Neural progenitor cell (in vitro differentiated cells): Measurements from ENCODE around the gene LRBA. TPM values are rescaled to one million over a fixed set of nuclear protein-coding genes. Genes with fewer than 3 reads are reported as not detected.

ENCODE experiments used
- DNase-seq: peaks from one replicate; pipeline ENCODE4 v3.0.0-alpha.2; 2016; ENCODE audit warnings: low spot score
- H2AFZ ChIP-seq: fragments of 200-600 bp; sonication (generic); replicated peaks from 2 replicates; pipeline ENCODE4 v1.6.1; 2016; ENCODE audit warnings: antibody characterized with exemption
- H3F3A ChIP-seq: fragments of 200-600 bp; sonication (generic); 2 replicates; pipeline ENCODE4 v1.6.1; 2016; ENCODE audit warnings: antibody characterized with exemption, low read depth
- H3K27ac ChIP-seq: fragments of 200-600 bp; sonication (generic); 2 replicates; pipeline ENCODE4 v1.5.1; 2016; ENCODE audit warnings: mild to moderate bottlenecking
- H3K27me3 ChIP-seq: fragments of 200-600 bp; sonication (generic); 2 replicates; pipeline ENCODE4 v1.6.1; 2016; ENCODE audit warnings: mild to moderate bottlenecking, moderate library complexity
- H3K36me3 ChIP-seq: fragments of 200-600 bp; sonication (generic); 2 replicates; pipeline ENCODE4 v1.5.1; 2016
- H3K4me1 ChIP-seq: fragments of 200-600 bp; sonication (generic); 2 replicates; pipeline ENCODE4 v1.6.1; 2016; ENCODE audit warnings: mixed run types
- H3K4me2 ChIP-seq: fragments of 200-600 bp; sonication (generic); 2 replicates; pipeline ENCODE4 v1.6.1; 2016
- H3K4me3 ChIP-seq: fragments of 200-600 bp; sonication (generic); 2 replicates; pipeline ENCODE4 v1.5.1; 2016
- H3K79me2 ChIP-seq: fragments of 200-600 bp; sonication (generic); 2 replicates; pipeline ENCODE4 v1.6.1; 2016; ENCODE audit warnings: low read depth
- H3K9ac ChIP-seq: fragments of 200-600 bp; sonication (generic); 2 replicates; pipeline ENCODE4 v1.6.1; 2016
- H3K9me3 ChIP-seq: fragments of 200-600 bp; sonication (generic); 2 replicates; pipeline ENCODE4 v1.5.1; 2016; ENCODE audit warnings: low read depth
- H4K20me1 ChIP-seq: fragments of 200-600 bp; sonication (generic); 2 replicates; pipeline ENCODE4 v1.6.1; 2016; ENCODE audit warnings: low read depth
- H3K27ac Mint-ChIP-seq: 3 replicates; pipeline ENCODE4 v1.8.0; 2021; ENCODE audit warnings: mixed read lengths
- H3K27me3 Mint-ChIP-seq: 2 replicates; pipeline ENCODE4 v1.8.0; 2022; ENCODE audit warnings: low read depth, mild to moderate bottlenecking, inconsistent platforms, moderate library complexity, mixed read lengths; ENCODE audit not compliant: insufficient read depth
- H3K36me3 Mint-ChIP-seq: 3 replicates; pipeline ENCODE4 v1.8.0; 2021; ENCODE audit warnings: mixed read lengths
- H3K4me1 Mint-ChIP-seq: 3 replicates; pipeline ENCODE4 v1.8.0; 2021; ENCODE audit warnings: mixed read lengths
- H3K4me3 Mint-ChIP-seq: 3 replicates; pipeline ENCODE4 v1.8.0; 2021; ENCODE audit warnings: mild to moderate bottlenecking, moderate library complexity, mixed read lengths
- H3K9me3 Mint-ChIP-seq: 3 replicates; pipeline ENCODE4 v1.8.0; 2020; ENCODE audit warnings: mixed read lengths
- CTCF ChIP-seq: fragments of 200-600 bp; sonication (generic); IDR thresholded peaks from 2 replicates; pipeline ENCODE4 v1.5.1; 2017; ENCODE audit warnings: antibody characterized with exemption, mild to moderate bottlenecking
- EZH2 ChIP-seq: fragments of 200-600 bp; sonication (generic); IDR thresholded peaks from 2 replicates; pipeline ENCODE4 v1.6.1; 2017; ENCODE audit warnings: antibody characterized with exemption, mild to moderate bottlenecking, moderate library complexity
- EZH2phosphoT487 ChIP-seq: fragments of 200-600 bp; sonication (generic); IDR thresholded peaks from 2 replicates; pipeline ENCODE4 v1.6.1; 2017; ENCODE audit warnings: antibody characterized with exemption
- total RNA-seq: library from RNA; depleted of rRNA; stranded (reverse); fragments of >200 nt; gene quantifications from 2 replicates; pipeline ENCODE4 v1.2.3, GENCODE V29; 2015; ENCODE audit warnings: low replicate concordance

The LRBA gene
- total RNA-seq, 1 donor from 2014 or later: 111 TPM

DNA sequence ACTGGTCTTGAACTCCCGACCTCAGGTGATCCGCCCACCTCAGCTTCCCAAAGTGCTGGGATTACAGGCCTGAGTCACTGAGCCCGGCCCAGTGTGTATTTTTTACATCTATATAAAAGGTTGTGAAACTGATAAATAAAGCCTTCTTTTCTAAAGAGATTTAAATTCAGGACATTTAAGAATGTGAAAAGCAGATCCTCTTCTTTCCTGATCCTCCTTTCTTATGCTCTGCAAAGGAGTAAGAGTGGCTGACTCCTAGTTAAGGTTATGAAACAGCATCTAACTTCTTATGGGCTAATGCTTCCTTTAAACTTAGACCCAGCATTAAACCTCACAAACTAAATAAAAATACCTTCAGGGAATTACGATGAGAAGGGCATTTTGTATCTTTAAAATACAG, 630.8 kb downstream of the LRBA start:
- peaks cover 19% of the 10 kb centered on the region for H3K4me1 ChIP-seq
- no peaks in the 10 kb centered on the region for H3K9me3 Mint-ChIP-seq
- H3K27me3 ChIP-seq: no peaks in the 10 kb centered on the region
- no peak for DNase-seq
- peak overlapping the region; percentile 13 for H3K27ac ChIP-seq
- no peaks in the 10 kb centered on the region for H3K9me3 ChIP-seq
- no peak overlapping the region for H3K27ac Mint-ChIP-seq
- no peaks in the 10 kb centered on the region for H3K79me2 ChIP-seq
- TF ChIP-seq CTCF: no peak
- no peak overlapping the region for H3K9ac ChIP-seq
- no peak overlapping the region for H2AFZ ChIP-seq
- no peak overlapping the region for H3K4me3 ChIP-seq
- H4K20me1 ChIP-seq: no peaks in the 10 kb centered on the region
- H3K4me1 Mint-ChIP-seq: peaks cover 18% of the 10 kb centered on the region
- H3K36me3 Mint-ChIP-seq: no peaks in the 10 kb centered on the region
- no peak overlapping the region for H3K4me3 Mint-ChIP-seq
- peaks cover 19% of the 10 kb centered on the region for H3F3A ChIP-seq
- no peaks in the 10 kb centered on the region for H3K27me3 Mint-ChIP-seq
- H3K36me3 ChIP-seq: no peaks in the 10 kb centered on the region
- H3K4me2 ChIP-seq: no peak overlapping the region

DNA sequence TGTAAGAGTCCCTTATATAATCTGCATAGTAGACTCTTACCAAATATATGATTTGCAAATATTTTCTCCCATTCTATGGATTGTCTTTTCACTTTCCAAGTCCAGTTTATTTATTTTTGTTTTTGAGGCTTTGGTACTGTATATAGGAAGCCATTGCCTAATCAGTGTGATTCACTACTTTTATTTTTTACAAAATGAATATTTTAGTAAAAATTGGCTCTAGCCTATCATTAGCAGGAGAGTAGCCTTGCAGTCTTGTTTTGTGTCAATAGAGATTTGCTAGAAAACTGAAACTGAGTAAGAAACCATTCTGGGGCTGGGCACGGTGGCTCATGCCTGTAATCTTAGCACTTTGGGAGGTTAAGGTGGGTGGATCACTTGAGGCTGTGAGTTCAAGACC, 633.1 kb downstream of the LRBA start:
- H3K4me1 ChIP-seq: peaks cover 19% of the 10 kb centered on the region
- H4K20me1 ChIP-seq: no peaks in the 10 kb centered on the region
- H3K79me2 ChIP-seq: no peaks in the 10 kb centered on the region
- no peak overlapping the region for H2AFZ ChIP-seq
- no peak for DNase-seq
- Mint-ChIP-seq H3K36me3 (no peaks in the 10 kb centered on the region), H3K27ac (no peak overlapping the region), H3K4me1 (peaks cover 18% of the 10 kb centered on the region), H3K9me3 (no peaks in the 10 kb centered on the region), H3K4me3 (no peak overlapping the region), H3K27me3 (no peaks in the 10 kb centered on the region)
- no peak overlapping the region for H3K4me3 ChIP-seq
- H3K27ac ChIP-seq: no peak overlapping the region
- peaks cover 19% of the 10 kb centered on the region for H3F3A ChIP-seq
- no peak overlapping the region for H3K4me2 ChIP-seq
- H3K9ac ChIP-seq: no peak overlapping the region
- H3K9me3 ChIP-seq: no peaks in the 10 kb centered on the region
- H3K27me3 ChIP-seq: no peaks in the 10 kb centered on the region
- TF ChIP-seq EZH2 (no peak), CTCF (no peak), EZH2phosphoT487 (no peak)
- H3K36me3 ChIP-seq: no peaks in the 10 kb centered on the region

GRCh38 chr4:150381609-150382008, 633.5 kb downstream of the LRBA start:
- H4K20me1 ChIP-seq: no peaks in the 10 kb centered on the region
- no peaks in the 10 kb centered on the region for H3K79me2 ChIP-seq
- Mint-ChIP-seq H3K36me3 (no peaks in the 10 kb centered on the region), H3K4me1 (peaks cover 18% of the 10 kb centered on the region), H3K4me3 (no peak overlapping the region), H3K27me3 (no peaks in the 10 kb centered on the region), H3K27ac (no peak overlapping the region), H3K9me3 (no peaks in the 10 kb centered on the region)
- H3K27me3 ChIP-seq: no peaks in the 10 kb centered on the region
- peaks cover 19% of the 10 kb centered on the region for H3K4me1 ChIP-seq
- no peak overlapping the region for H3K9ac ChIP-seq
- H3K4me2 ChIP-seq: no peak overlapping the region
- H3K27ac ChIP-seq: no peak overlapping the region
- no peaks in the 10 kb centered on the region for H3K36me3 ChIP-seq
- TF ChIP-seq EZH2phosphoT487 (no peak), EZH2 (no peak), CTCF (no peak)
- DNase-seq: no peak
- no peak overlapping the region for H2AFZ ChIP-seq
- H3K9me3 ChIP-seq: no peaks in the 10 kb centered on the region
- H3K4me3 ChIP-seq: no peak overlapping the region
- peaks cover 19% of the 10 kb centered on the region for H3F3A ChIP-seq

GRCh38 chr4:150381036-150381435, 634.0 kb downstream of the LRBA start:
- no peak overlapping the region for H3K4me3 Mint-ChIP-seq
- H3K27ac Mint-ChIP-seq: no peak overlapping the region
- no peaks in the 10 kb centered on the region for H3K9me3 Mint-ChIP-seq
- H3K27me3 Mint-ChIP-seq: no peaks in the 10 kb centered on the region
- Histone ChIP-seq H3K4me3 (no peak overlapping the region), H3K4me1 (peaks cover 19% of the 10 kb centered on the region), H3K9me3 (no peaks in the 10 kb centered on the region), H3K36me3 (no peaks in the 10 kb centered on the region), H3F3A (peaks cover 19% of the 10 kb centered on the region), H3K27me3 (no peaks in the 10 kb centered on the region), H4K20me1 (no peaks in the 10 kb centered on the region), H2AFZ (no peak overlapping the region), H3K27ac (no peak overlapping the region), H3K4me2 (no peak overlapping the region), H3K79me2 (no peaks in the 10 kb centered on the region), H3K9ac (no peak overlapping the region)
- no peak for DNase-seq
- peaks cover 18% of the 10 kb centered on the region for H3K4me1 Mint-ChIP-seq
- no peaks in the 10 kb centered on the region for H3K36me3 Mint-ChIP-seq
- TF ChIP-seq CTCF: no peak
- TF ChIP-seq EZH2: no peak
